ENCODE data around the gene AANAT.
A peak's percentile ranks its signal among the peaks of the same experiment; 100 is the strongest.

AANAT gene

GRCh38 chr17:76427501-76428231 lies 39.7 kb upstream of the AANAT start:
- TF ChIP-seq CTCF (conservative IDR thresholded peaks at IDR 0.05; ENCODE audit: low read depth, low read length), result no peak
- no peak for DNase-seq (ENCODE audit: low read depth)
- no peak overlapping the region for H3K4me3 ChIP-seq (ENCODE audit: low read length)

GRCh38 chr17:76428511-76428910 lies 38.9 kb upstream of the AANAT start:
- DNase-seq (ENCODE audit: low read depth), result no peak
- TF ChIP-seq CTCF (conservative IDR thresholded peaks at IDR 0.05; ENCODE audit: low read depth, low read length), result no peak
- no peak overlapping the region for H3K4me3 ChIP-seq (ENCODE audit: low read length)

GRCh38 chr17:76431509-76431908 lies 35.9 kb upstream of the AANAT start:
- DNase-seq (ENCODE audit: low read depth), result no peak
- no peak for TF ChIP-seq CTCF (conservative IDR thresholded peaks at IDR 0.05; ENCODE audit: low read depth, low read length)

GRCh38 chr17:76432004-76432403 lies 35.4 kb upstream of the AANAT start:
- no peak for TF ChIP-seq CTCF (conservative IDR thresholded peaks at IDR 0.05; ENCODE audit: low read depth, low read length)
- no peak overlapping the region for H3K4me3 ChIP-seq (ENCODE audit: low read length)
- no peak for DNase-seq (ENCODE audit: low read depth)

More at GRCh38 chr17:76431509-76431908, 35.9 kb upstream of the AANAT start:
- H3K4me3 ChIP-seq (ENCODE audit: low read length), result no peak overlapping the region

- peak; percentile 45 for TF ChIP-seq CTCF (conservative IDR thresholded peaks at IDR 0.05; ENCODE audit: low read depth, low read length)
- DNase-seq (ENCODE audit: low read depth), result no peak
These were observed 34.6 kb upstream of the AANAT start for GRCh38 chr17:76432712-76433336.

GRCh38 chr17:76433693-76434092 lies 33.7 kb upstream of the AANAT start:
- no peak for TF ChIP-seq CTCF (conservative IDR thresholded peaks at IDR 0.05; ENCODE audit: low read depth, low read length)
- H3K4me3 ChIP-seq (ENCODE audit: low read length), result no peak overlapping the region
- DNase-seq (ENCODE audit: low read depth), result no peak

More at GRCh38 chr17:76432712-76433336, 34.6 kb upstream of the AANAT start:
- H3K4me3 ChIP-seq (ENCODE audit: low read length), result no peak overlapping the region

- no peak overlapping the region for H3K4me3 ChIP-seq (ENCODE audit: low read length)
- no peak for DNase-seq (ENCODE audit: low read depth)
- TF ChIP-seq CTCF (conservative IDR thresholded peaks at IDR 0.05; ENCODE audit: low read depth, low read length), result no peak
These were observed 32.5 kb upstream of the AANAT start for GRCh38 chr17:76434870-76435269.
